ENCODE measurements around the gene LOXL3. TPM values are rescaled to one million over a fixed set of nuclear protein-coding genes. Genes with fewer than 3 reads are reported as not detected.

The LOXL3 gene
- polyA plus RNA-seq, 10 donors: 6.4 to 9.8 (median 7.6) TPM

DNA sequence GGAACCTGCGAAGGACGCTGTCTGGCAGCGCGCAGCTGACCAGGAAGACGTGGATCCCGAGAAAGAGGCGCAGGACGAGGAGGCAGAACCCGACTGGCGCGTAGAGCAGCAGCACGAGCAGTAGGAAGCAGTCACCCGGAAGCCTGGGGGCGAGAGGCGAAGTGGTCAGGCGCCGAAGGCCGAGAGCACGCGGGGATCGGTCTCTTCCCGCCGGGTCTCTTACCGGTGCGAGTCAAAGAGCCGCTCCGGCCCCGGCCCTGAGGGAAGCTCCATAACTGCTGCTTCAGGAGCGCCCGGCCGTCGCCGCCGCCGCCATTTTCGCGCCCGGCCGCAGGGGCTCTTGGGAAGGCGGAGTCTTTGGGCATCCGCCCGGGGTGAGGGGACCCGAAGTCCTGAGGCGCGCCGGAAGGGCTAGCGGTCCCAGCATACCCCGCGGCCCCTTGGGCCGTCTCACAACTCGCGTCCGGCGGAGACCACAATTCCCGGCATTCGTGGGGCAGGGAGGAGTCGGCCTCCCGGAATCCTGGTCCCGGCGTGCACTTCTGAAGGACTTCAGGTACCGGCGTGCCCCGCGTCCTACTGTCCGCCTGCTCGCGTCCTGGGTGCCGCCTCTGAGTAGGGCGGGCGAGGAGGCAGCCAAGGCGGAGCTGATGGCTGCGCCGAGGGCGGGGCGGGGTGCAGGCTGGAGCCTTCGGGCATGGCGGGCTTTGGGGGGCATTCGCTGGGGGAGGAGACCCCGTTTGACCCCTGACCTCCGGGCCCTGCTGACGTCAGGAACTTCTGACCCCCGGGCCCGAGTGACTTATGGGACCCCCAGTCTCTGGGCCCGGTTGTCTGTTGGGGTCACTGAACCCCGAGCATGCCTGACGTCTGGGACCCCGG lies 24.1 kb downstream of the LOXL3 start, which contains the start of the genes AUP1 and HTRA2:
TSS of gene AUP1 (minus strand) at position 350 of the 882 bp plus-strand sequence. CDS start at position 273, 77 bp downstream.
TSS of gene HTRA2 (plus strand) at position 577 of the 882 bp plus-strand sequence. CDS start at position 651, 74 bp downstream.
- DNase-seq: peak; percentile 99

DNA sequence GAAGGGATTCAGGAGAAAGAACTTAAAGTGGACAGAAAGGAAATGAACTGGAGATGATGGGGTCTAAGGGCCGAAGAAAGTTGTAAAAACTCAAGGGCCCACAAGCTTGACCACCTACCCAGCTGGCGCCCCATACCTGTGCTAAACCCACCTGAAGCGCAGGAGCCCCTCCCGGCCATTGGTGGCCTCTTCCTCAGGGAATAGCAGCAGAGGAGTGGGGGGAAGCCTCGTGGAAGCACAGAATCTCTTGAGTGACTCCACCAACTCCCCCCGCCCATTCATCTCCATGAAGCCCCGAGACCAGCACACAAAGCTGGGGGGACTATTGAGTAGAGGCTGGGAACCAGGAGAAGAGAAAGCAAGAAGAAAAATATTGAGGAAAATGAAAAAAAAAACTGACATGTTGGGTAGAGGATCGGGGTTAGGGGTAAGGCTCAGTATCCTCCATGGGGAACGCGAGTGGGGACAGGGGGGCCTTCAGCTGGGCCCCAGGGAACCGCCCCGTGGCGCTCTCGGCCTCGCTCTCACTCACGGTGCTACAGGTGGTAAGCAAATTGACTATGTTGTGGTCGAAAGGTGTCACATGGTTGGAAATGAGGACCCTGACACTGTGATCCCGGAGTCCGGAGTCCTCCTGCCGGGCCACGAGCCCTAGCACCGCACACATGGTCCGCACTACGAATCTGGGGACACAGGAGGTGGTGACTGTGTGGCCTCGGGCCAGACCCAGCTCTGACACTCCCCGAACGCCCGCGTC lies 25.0 kb downstream of the LOXL3 start:
- DNase-seq: no peak

DNA sequence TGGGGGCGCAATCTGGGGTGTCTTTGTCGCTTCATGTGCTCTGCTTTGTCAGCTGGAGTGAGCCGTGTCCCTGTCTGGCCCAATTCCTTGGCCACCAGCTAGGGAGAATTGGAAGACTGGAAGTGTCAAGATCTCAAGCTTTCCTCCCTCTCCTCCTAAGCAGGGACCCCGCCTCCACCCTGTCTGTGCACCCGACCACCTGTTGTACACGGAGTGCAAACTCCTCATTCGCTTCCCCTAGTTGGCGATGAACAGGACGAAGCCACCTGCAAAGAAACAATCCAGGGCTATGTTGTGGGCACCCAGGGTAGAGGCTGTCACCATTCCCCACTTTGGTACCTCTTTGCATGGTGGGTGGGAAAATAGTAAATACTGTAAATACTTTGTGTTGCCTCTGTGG lies 26.0 kb downstream of the LOXL3 start:
- no peak for DNase-seq

DNA sequence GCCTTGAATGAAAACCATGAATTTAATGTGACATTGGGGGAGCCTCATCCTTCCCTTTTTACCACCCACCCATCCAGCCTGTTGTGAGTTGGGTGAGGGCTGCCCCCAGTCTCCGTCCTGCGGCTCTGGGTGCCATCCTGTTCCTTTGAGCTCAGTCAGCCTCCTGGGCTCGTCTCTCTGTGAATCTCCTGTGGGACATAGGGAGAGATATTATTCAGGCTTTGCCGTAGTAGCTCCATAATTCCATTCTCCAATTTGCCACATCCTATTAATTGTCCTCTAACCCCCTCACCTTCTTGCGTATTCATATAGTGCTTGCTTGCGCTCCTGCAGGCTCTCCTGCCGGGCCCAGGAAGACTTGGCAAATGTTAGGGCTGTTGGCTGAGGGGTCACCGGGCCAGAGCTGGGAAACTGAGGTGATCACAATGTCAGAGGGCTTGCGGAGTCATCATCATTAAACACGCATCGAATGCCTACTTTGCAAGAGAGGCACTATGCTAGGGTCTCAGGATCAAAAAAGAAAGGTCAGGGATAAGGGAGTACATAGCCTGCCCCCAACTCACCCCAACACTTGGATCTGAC lies 27.0 kb downstream of the LOXL3 start:
- DNase-seq: no peak

DNA sequence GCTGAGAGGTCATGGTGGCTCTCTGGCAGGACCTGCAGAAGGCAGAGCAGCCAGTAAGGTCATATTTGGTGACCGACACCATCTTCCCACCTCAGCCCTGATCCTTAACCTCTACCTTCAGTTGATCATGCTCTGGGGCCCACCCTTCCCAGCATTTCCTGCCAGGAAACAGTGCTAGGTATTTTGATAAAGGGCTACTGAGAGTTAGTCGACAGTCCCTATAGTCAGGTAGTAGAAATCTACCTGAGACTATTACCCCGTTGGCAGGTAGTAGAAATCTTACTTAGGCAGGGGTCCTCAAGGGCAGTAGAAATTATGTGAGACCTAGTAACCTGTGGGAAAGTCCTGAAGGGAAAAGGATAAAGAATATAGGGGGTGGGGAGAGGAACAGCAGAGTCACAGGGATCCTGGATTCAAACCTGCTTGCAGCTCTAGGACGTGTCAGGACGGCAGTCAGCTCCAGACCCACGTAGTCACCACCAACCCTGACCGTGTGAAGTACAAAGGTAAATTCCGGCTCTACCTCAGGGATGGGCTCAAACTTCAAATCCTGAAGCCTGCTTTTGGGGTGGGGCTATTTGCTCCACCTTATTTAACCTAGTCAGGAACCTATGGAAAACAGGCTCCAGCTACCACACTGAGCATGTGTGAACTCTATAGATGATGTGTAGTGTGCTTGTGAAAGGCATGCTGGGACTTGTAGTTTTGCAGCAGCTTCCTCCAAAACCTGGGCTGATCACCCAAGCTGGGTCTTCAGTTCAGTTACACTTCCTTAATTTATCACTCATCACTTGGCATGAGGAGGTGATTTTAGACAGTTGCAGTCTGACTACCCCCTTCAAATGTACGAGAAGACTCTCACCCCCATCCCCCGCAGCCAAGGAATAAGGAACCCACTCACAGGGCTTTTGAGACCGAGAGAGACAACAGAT lies 27.8 kb downstream of the LOXL3 start, which contains the start of gene DQX1:
TSS of gene DQX1 (minus strand) at position 515 of the 932 bp plus-strand sequence. CDS start at position 13, 502 bp downstream.
- DNase-seq: peak in 1 of 3 donors; percentile 56

DNA sequence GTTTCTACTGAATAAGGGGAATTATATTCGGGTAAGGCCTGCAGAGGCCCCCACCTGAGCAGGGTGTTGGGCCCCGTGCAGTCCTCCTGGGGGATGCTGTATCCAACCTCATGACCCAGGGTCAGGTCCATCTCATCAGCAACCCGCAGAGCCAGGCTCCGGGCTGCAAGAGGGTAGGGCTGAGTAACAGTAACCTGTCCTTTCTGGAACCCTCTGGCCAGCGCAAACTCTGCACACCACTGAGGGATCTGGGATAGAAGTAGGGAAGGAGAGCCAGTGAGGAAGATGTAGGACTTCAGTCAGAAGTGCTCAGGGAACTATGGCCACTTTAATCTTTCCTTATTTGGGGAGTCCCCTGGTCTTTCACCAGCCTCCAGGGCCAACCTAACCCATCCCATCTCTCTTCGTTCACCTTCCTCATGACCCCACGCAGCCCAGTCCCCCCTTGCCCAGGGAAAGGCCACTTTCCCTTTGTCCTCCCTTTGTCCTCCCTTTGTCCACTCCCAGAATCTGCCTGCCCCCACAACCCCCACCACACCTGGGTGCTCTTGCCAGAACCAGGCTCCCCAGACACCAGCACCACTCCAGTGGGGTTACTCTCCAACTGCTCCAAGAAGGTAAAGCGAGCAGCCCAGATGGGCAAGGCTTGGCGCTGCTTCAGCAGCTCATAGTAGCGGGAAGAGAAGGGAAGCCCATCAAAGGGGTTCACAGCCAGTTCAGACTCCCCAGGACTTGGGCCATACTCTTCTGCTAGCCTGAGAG lies 28.6 kb downstream of the LOXL3 start:
- DNase-seq: no peak

DNA sequence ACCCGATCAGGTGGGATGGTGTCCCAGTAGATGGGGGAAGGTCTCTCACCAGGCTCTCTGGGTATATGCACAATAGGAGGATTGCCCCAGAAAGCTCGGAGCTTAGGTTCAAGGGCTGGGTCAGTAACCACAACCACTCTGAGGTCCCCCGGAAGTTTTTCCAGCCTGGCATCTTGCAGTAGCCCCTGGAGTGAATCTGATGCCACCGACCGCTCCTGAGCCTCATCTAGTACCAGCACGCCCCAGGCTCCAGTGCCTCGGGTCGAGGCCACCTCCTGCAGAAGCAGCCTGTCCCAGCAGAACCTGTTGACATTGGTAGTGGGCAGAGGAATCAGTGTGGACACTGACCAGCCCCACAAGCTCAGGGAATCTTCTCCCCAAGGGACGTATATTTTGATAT lies 29.7 kb downstream of the LOXL3 start:
- DNase-seq: no peak

DNA sequence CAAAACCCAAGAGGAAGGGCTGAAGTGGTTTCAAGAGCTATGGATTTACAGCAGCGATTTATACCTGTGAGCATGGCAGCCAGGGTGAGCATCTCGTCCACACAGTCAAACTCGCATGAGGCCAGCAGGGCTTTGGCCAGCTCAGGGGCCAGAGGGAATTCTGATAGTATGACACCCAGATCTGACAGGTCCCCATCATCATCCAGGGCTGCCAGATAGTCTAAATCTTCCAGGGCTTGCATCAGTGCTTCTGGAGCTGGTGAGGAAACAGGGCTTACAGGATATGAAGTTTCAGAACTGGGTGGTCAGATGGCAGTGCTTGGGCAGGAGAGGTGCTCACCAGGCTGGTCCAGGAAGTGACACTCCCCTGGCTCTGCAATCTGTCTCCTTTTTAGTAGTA lies 31.2 kb downstream of the LOXL3 start:
- DNase-seq: no peak

DNA sequence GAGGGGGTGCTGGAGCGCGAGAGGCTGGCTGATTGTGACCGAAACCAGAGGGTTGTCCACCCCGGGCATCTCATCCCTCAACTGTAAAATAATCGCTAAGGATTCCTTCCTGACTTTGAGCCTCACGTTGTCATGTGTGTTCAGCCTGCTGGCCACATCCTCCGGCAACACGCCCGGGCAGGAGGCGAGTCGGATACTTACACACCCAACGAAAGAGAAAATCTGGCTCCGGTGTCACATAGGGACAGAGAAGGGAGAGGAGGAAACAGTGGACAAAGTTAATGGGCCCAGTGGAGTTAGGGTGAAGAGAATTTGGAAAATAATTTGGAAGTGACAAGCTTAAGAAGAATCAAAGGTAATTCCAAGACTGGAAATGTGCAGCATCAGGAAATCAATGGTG lies 37.1 kb downstream of the LOXL3 start:
- DNase-seq: no peak

DNA sequence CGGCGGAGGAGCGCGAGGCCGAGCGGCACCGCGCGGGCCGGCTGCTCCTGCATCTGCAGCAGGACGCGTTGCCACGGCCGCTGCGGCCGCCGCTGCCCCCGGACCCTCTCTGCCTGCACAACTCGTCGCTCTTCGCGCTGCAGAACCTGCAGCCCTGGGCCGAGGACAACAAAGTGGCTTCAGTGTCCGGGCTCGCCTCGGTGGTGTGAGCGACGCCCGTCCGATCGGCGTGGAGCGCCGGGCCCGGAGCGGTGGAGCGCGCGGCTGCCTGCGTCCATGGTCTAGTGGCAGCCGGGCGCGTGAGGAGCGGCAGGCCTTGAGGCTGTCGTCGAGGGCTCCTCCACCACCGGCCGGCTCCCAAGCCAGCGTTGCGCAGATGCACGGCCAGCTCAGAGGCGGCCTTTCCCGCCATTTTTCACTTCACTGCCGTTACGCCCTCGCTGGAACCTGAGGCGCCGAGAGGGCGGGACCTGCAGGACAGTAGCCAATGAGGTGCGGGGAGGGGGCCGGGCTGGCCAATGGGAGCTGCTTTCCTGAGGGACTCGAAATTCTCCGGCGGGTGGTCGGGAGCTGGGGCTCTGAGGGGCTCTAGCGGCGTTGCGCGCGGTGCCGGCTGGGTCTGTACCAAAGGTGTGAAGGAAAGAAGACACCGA lies 37.6 kb downstream of the LOXL3 start:
- DNase-seq: peak; percentile 41 to 81 (median 64)

DNA sequence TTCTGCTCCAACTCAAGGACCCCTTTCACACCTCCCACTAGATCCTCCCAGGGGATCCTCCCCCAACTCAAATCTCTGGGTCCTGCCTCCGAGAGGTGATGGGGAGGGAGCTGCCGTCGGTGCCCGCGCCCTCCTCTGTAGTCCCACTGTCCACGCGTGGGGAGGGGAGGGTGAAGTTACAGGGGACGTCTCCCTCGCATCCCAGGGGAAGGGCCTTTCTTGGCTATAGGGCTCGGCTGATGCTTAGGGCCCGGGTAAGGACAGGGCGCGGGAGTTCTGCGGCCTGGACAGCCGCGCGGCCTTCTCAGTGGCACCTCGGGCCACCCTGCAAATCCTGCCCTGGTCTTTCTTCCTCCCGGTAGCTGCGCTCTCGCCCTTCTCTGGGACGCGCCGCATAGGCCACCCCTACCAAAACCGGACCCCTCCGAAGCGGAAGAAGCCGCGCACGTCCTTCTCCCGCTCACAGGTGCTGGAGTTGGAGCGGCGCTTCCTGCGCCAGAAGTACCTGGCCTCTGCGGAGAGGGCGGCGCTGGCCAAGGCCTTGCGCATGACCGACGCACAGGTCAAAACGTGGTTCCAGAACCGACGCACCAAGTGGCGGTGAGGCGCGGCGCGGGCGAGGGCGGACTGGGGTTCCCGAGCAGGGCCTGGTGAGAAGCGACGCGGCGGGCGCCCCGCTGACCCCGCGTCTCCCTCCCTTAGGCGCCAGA lies 38.3 kb downstream of the LOXL3 start:
- peak in 1 of 3 donors; percentile 55 for DNase-seq

DNA sequence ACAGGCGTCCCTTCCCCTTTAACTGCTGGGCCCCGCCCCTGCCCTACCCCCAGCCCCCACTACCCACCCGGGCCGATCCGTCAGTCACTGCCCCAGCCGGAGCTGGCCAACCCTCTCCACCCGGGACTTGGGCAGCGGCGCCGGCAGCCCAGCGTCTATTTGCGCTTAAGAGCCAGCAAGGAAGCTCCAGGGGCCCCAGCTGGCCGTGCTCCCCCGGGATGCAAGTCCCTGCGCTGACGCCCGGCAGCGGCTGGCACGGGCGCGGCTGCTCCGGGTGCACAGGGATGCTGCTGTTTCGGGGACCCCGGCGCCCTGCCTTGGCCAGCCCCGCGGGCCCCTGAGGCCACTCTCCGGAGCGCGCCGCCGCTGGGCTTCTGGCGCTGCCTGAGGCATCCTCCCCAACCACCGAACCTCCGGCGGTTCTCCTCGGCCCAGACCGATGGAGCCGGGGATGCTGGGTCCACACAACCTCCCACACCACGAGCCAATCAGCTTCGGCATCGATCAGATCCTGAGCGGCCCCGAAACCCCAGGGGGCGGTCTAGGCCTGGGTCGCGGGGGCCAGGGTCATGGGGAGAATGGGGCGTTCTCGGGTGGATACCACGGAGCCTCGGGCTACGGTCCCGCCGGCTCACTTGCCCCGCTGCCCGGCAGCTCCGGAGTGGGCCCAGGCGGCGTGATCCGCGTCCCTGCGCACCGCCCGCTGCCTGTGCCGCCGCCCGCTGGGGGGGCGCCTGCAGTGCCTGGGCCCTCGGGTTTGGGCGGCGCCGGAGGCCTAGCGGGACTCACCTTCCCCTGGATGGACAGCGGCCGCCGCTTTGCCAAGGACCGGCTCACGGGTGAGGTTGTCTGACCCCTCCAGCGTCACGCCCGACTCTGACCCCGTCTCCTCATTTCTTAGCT lies 39.1 kb downstream of the LOXL3 start, which contains the start of gene TLX2:
TSS of gene TLX2 (plus strand) at position 83 of the 903 bp plus-strand sequence. CDS start at position 440, 357 bp downstream.
- peak in 1 of 3 donors; percentile 38 for DNase-seq

DNA sequence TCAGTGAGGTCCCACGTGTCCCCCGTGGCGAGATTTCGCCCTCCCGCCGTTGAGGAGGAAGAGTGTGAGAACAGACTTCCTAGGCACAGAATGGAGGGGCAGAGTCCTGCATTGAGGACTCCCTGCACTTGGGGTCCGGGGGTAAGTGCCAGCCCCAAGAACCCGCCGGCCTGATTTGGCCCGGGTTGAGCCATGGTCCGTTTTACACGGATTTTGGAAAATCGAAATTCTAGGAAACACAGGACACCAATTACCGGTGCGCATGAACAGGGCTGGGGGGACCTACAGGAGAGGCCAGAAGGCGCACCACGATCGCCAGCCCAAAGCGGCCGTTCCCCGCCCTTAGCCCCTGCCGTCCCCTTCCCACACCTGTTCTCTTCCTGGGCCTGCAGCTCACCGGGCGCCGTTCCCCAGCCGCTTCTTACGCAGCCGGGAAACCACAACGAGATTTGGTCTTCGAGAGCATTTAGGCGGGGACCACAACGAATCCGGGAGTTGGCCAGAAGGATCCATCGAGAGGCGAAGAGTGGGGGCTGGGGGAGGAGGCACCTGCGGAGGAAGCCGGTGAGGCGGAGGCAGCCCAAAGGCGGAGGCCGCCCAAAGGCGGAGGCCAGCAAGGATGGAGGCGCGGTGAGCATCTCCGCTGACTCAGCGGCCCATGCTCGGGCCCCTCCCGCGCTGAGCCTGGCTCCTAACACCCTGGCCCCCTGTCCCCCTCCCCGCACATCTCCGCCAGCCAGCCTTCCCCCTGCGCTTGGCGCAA lies 40.0 kb downstream of the LOXL3 start:
- DNase-seq: peak in 1 of 3 donors; percentile 73

DNA sequence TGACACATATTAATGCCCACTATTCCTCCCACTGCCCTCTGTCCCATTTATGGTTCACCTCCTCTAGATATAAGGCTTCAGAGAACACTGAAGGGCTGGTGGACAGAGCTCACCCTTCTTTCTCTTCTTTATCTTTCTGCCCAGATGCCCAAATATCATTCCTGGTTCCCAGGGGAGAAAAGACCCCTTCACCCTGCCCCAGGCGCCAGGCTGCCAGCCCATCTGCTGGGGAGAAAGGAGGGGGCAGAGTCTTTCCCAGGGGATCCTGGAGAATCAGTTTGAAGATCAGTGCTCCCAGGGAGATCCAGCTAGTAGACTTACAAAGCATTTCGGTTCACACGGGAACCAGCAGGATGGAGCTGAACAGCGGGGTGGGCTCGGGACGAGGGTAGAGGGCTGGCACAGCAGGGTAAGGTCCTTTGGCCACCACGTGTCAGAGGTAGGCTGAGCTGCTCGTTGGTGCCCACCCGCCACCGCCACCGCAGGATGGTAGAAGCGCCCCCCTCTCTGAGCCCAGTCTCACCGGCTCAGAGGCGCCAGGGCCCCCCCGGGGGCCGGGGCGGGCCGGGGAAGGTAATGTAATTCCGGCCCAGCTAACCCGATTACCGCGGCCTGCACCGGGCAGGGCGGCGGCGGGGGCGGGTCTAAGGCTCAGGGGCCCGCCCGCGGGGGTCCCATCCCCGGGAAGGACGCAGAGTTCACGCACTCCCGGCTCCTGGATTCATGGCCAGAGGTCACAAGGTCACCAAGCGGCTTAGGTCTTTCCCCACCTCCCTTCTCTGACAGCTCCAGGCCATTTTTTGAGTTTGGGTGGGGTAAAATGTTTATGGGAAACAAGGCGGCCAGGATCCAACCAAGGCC lies 40.8 kb downstream of the LOXL3 start:
- no peak for DNase-seq

DNA sequence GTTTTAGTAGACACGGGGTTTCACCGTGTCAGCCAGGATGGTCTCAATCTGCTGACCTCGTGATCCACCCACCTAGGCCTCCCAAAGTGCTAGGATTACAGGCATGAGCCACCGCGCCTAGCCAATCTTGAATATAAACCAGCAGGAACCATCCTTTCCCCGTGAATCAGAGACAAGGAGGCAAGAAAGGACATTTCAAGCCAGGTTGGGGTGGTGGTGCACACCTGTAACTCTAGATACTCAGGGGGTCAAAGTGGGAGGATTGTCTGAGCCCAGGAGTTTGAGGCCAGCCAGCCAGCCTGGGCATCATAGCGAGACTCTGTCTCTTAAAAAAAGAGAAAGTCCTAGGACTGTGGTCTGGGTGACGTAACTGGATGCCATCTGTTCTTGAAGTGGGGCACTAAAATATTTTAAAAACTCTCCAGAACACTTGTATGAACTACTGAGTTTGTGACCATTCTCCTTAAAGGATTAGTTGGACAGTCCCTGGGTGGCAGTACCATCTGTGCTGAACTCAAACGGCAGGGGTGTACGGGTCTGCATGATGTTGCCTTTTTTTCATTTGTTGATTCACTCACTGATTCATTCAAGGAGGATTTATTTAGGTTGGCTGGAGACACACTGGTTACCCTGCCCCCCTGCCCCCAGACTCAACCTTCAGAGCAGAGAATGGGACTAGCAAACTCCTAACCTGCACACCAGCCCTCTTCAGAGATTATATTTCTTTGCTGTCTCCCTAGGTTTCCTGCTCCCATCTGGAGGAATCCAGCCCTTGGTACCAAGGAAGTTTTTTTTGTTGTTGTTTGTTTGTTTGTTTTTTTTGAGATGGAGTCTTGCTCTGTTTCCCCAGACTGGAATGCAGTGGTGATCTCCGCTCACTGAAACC lies 42.4 kb downstream of the LOXL3 start:
- DNase-seq: no peak
